CD8-positive, alpha-beta memory T cell (primary cell): Measurements from ENCODE around the gene STRBP. TPM values are rescaled to one million over a fixed set of nuclear protein-coding genes. Genes with fewer than 3 reads are reported as not detected.

Source experiments
- CTCF ChIA-PET: fragments of 350-600 bp; sonication (Branson Sonifier 250); formaldehyde crosslinking; loops from one replicate; lab custom pipeline; 2021; ENCODE audit warnings: antibody characterized with exemption; lab: Charles Lee
- POLR2A ChIA-PET: fragments of 350-600 bp; sonication (Branson Sonifier 250); formaldehyde crosslinking; loops from one replicate; lab custom pipeline; 2021; ENCODE audit warnings: antibody characterized with exemption; lab: Charles Lee
- DNase-seq, 5 donors: peaks; one replicate each; pipeline versions ENCODE4 v3.0.0 to v3.0.0-alpha.2; 2020 to 2022; ENCODE audit warnings: mixed read lengths in 1 of 5
- H3K27ac ChIP-seq: one replicate; pipeline ENCODE4 v1.7.0; 2013; ENCODE audit warnings: low read depth, mild to moderate bottlenecking, low read length, moderate library complexity
- H3K27me3 ChIP-seq: 2 replicates; pipeline ENCODE4 v1.7.0; 2013; ENCODE audit warnings: low read length, mild to moderate bottlenecking; ENCODE audit not compliant: insufficient read depth, poor library complexity, severe bottlenecking
- H3K36me3 ChIP-seq: 2 replicates; pipeline ENCODE4 v1.7.0; 2013; ENCODE audit warnings: mild to moderate bottlenecking, low read length, moderate library complexity; ENCODE audit not compliant: insufficient read depth
- H3K4me1 ChIP-seq: 2 replicates; pipeline ENCODE4 v1.7.0; 2013; ENCODE audit warnings: mild to moderate bottlenecking, low read length, moderate library complexity; ENCODE audit not compliant: insufficient read depth
- H3K4me3 ChIP-seq: 2 replicates; pipeline ENCODE4 v1.7.0; 2013; ENCODE audit warnings: mild to moderate bottlenecking, low read length
- H3K9me3 ChIP-seq: 2 replicates; pipeline ENCODE4 v1.7.0; 2013; ENCODE audit warnings: mild to moderate bottlenecking, low read length
- H3K27ac Mint-ChIP-seq, 8 donors: one replicate each; pipeline ENCODE4 v1.8.0; 2020 to 2021; ENCODE audit warnings: mixed read lengths in 8 of 8, mild to moderate bottlenecking in 6 of 8, inconsistent platforms in 3 of 8, moderate library complexity in 3 of 8
- H3K27me3 Mint-ChIP-seq, 2 donors: one replicate each; pipeline ENCODE4 v1.8.0; 2020 to 2021; ENCODE audit warnings: mixed read lengths in 2 of 2, mild to moderate bottlenecking in 1 of 2, moderate library complexity in 1 of 2
- H3K36me3 Mint-ChIP-seq, 3 donors: one replicate each; pipeline ENCODE4 v1.8.0; 2020 to 2021; ENCODE audit warnings: mixed read lengths in 3 of 3, inconsistent platforms in 1 of 3, mild to moderate bottlenecking in 1 of 3
- H3K4me1 Mint-ChIP-seq, 3 donors: one replicate each; pipeline ENCODE4 v1.8.0; 2020 to 2021; ENCODE audit warnings: mixed read lengths in 3 of 3, inconsistent platforms in 1 of 3, mild to moderate bottlenecking in 1 of 3
- H3K4me3 Mint-ChIP-seq, 7 donors: one replicate each; pipeline ENCODE4 v1.8.0; 2020 to 2021; ENCODE audit warnings: mixed read lengths in 7 of 7, mild to moderate bottlenecking in 6 of 7, moderate library complexity in 4 of 7, inconsistent platforms in 2 of 7
- H3K9me3 Mint-ChIP-seq, 5 donors: one replicate each; pipeline ENCODE4 v1.8.0; 2020 to 2022; ENCODE audit warnings: mixed read lengths in 5 of 5, mild to moderate bottlenecking in 3 of 5, moderate library complexity in 2 of 5, inconsistent platforms in 1 of 5
- polyA plus RNA-seq: library from polyadenylated mRNA; unstranded; fragments of 300-500 nt; fragmentation: Illumina TruSeq; gene quantifications from one replicate; pipeline ENCODE4 v1.2.3, GENCODE V29; 2021
- total RNA-seq, 2 experiments: library from RNA; stranded (reverse); gene quantifications; one replicate each; pipeline ENCODE4 v1.2.3, GENCODE V29; 2021

The STRBP gene
- total and polyA plus RNA-seq, 3 experiments from 2014 or later: 22.2 to 32.3 (median 31.4) TPM

DNA sequence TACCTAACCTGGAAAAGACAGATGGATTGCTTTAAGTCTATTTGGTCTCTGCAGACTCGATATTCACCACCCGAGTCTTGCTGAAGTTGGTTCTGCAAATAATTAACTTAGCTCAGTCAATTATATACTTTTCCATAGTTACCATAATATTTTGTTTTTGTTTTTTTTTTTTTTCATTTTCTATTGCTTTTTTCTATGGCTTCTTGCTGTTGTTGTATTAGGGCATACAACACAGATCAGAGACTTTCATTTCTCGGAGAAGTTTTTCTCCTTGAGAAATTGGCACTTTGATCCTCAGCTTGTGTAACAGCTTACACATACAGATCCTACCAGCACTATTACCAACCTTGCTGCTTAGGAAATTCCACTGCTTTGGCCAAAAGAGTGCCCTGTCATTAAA is 146.9 kb downstream of the STRBP start:
- H3K27me3 ChIP-seq: no peaks in the 10 kb centered on the region
- POLR2A ChIA-PET: no interaction called here
- H3K27ac ChIP-seq: no peak overlapping the region
- Mint-ChIP-seq H3K9me3 (no peaks in the 10 kb centered on the region), H3K27me3 (no peaks in the 10 kb centered on the region), H3K4me1 (no peaks in the 10 kb centered on the region), H3K27ac (no peak overlapping the region), H3K36me3 (peaks cover 4 to 44% (median 10%) of the 10 kb centered on the region in 3 donors), H3K4me3 (no peak overlapping the region)
- CTCF ChIA-PET: no interaction called here
- no peak for DNase-seq
- no peaks in the 10 kb centered on the region for H3K36me3 ChIP-seq
- no peak overlapping the region for H3K4me3 ChIP-seq
- H3K4me1 ChIP-seq: no peaks in the 10 kb centered on the region
- no peaks in the 10 kb centered on the region for H3K9me3 ChIP-seq

DNA sequence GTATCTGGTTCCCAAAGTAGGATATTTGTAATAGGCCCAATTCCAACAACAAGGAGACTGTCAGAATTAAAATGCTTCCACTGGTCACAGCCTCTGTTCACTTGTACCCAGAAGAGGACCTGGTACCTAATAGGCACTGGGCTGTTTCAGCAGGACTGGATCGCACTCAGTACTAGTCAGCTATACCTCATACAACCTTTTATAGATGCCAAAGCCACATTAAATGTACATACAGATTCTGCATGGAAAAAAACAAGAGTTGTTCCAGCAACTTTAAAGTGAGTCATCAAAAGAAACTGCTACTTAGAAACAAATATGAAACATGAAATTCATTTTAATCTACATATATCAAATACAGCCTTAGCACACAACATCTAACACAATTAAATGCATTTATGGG is 147.4 kb downstream of the STRBP start:
- Mint-ChIP-seq H3K27ac (no peak overlapping the region), H3K9me3 (no peaks in the 10 kb centered on the region), H3K4me3 (no peak overlapping the region), H3K4me1 (no peaks in the 10 kb centered on the region), H3K36me3 (peaks cover 4 to 45% (median 7%) of the 10 kb centered on the region in 3 donors), H3K27me3 (no peaks in the 10 kb centered on the region)
- no peak overlapping the region for H3K4me3 ChIP-seq
- no peak for DNase-seq
- POLR2A ChIA-PET: no interaction called here
- CTCF ChIA-PET: no interaction called here
- no peak overlapping the region for H3K27ac ChIP-seq
- no peaks in the 10 kb centered on the region for H3K4me1 ChIP-seq
- H3K27me3 ChIP-seq: no peaks in the 10 kb centered on the region
- H3K36me3 ChIP-seq: no peaks in the 10 kb centered on the region
- H3K9me3 ChIP-seq: no peaks in the 10 kb centered on the region

- no peaks in the 10 kb centered on the region for H3K27me3 ChIP-seq
- H3K9me3 ChIP-seq: no peaks in the 10 kb centered on the region
- H3K27ac Mint-ChIP-seq: no peak overlapping the region
- ChIA-PET POLR2A (no interaction called here), CTCF (no interaction called here)
- H3K9me3 Mint-ChIP-seq: no peaks in the 10 kb centered on the region
- H3K4me3 ChIP-seq: no peak overlapping the region
- no peak overlapping the region for H3K4me3 Mint-ChIP-seq
- H3K4me1 ChIP-seq: no peaks in the 10 kb centered on the region
- peaks cover 4 to 50% (median 10%) of the 10 kb centered on the region in 3 donors for H3K36me3 Mint-ChIP-seq
- no peak overlapping the region for H3K27ac ChIP-seq
- H3K27me3 Mint-ChIP-seq: no peaks in the 10 kb centered on the region
- H3K4me1 Mint-ChIP-seq: no peaks in the 10 kb centered on the region
- no peaks in the 10 kb centered on the region for H3K36me3 ChIP-seq
- no peak for DNase-seq
These were observed 148.3 kb downstream of the STRBP start for GRCh38 chr9:123120131-123120530.

- Mint-ChIP-seq H3K27me3 (no peaks in the 10 kb centered on the region), H3K4me3 (no peak overlapping the region), H3K27ac (no peak overlapping the region), H3K36me3 (peaks cover 4 to 53% (median 12%) of the 10 kb centered on the region in 3 donors), H3K9me3 (no peaks in the 10 kb centered on the region), H3K4me1 (no peaks in the 10 kb centered on the region)
- no peak for DNase-seq
- H3K4me3 ChIP-seq: no peak overlapping the region
- no peaks in the 10 kb centered on the region for H3K4me1 ChIP-seq
- ChIA-PET POLR2A (interaction anchor here (0.6 kb wide), 1 partner anchor 81 kb away, joined by 3 read pairs; no protein-coding TSS in a partner anchor), CTCF (no interaction called here)
- H3K27ac ChIP-seq: no peak overlapping the region
- no peaks in the 10 kb centered on the region for H3K27me3 ChIP-seq
- H3K9me3 ChIP-seq: no peaks in the 10 kb centered on the region
- no peaks in the 10 kb centered on the region for H3K36me3 ChIP-seq
These were observed 148.8 kb downstream of the STRBP start for GRCh38 chr9:123119566-123119965.

DNA sequence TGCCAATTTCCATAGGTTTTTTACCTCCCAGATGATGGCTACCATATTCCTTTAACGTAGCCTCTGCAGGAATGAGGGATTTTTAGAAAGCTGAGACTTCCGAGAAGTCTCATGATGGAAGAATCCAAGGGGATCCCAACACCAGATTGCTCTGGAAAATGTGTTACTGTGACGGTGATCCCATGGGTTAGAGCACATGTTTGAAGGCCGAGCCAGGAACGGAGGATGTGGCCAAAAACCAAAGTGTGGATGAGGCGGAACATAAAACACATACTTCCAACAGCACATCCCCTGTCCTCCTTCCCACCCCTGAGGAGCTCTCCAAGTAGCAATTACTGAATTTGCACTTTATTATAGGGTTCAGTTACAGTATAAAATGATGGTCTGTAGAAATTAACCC is 152.3 kb downstream of the STRBP start:
- H3K36me3 Mint-ChIP-seq: peaks cover 0 to 41% (median 8%) of the 10 kb centered on the region in 3 donors
- H3K4me1 Mint-ChIP-seq: peaks cover 10 to 14% (median 11%) of the 10 kb centered on the region in 3 donors
- peak overlapping the region in 2 of 8 donors; percentile 56 to 70 for H3K27ac Mint-ChIP-seq
- H3K9me3 Mint-ChIP-seq: no peaks in the 10 kb centered on the region
- Histone ChIP-seq H3K4me1 (peaks cover 6% of the 10 kb centered on the region), H3K36me3 (no peaks in the 10 kb centered on the region), H3K27me3 (no peaks in the 10 kb centered on the region), H3K9me3 (no peaks in the 10 kb centered on the region), H3K4me3 (no peak overlapping the region), H3K27ac (no peak overlapping the region)
- POLR2A ChIA-PET: no interaction called here
- no peak overlapping the region for H3K4me3 Mint-ChIP-seq
- H3K27me3 Mint-ChIP-seq: no peaks in the 10 kb centered on the region
- DNase-seq: no peak
- CTCF ChIA-PET: no interaction called here

GRCh38 chr9:123115146-123115913 is 153.1 kb downstream of the STRBP start:
- H3K36me3 Mint-ChIP-seq: peaks cover 0 to 40% (median 8%) of the 10 kb centered on the region in 3 donors
- CTCF ChIA-PET: no interaction called here
- no peak overlapping the region for H3K4me3 ChIP-seq
- H3K4me3 Mint-ChIP-seq: no peak overlapping the region
- H3K27me3 ChIP-seq: no peaks in the 10 kb centered on the region
- no peak for DNase-seq
- no peak overlapping the region for H3K27ac ChIP-seq
- H3K27ac Mint-ChIP-seq: peak overlapping the region in 2 of 8 donors; percentile 63 to 74
- H3K4me1 Mint-ChIP-seq: peaks cover 10 to 15% (median 11%) of the 10 kb centered on the region in 3 donors
- no peaks in the 10 kb centered on the region for H3K9me3 Mint-ChIP-seq
- peaks cover 6% of the 10 kb centered on the region for H3K4me1 ChIP-seq
- no peaks in the 10 kb centered on the region for H3K9me3 ChIP-seq
- POLR2A ChIA-PET: no interaction called here
- H3K36me3 ChIP-seq: no peaks in the 10 kb centered on the region
- H3K27me3 Mint-ChIP-seq: no peaks in the 10 kb centered on the region

GRCh38 chr9:123113185-123113584 is 155.2 kb downstream of the STRBP start:
- ChIA-PET CTCF (no interaction called here), POLR2A (no interaction called here)
- no peak overlapping the region for H3K27ac ChIP-seq

More at GRCh38 chr9:123113185-123113584, 155.2 kb downstream of the STRBP start:
- Mint-ChIP-seq H3K9me3 (no peaks in the 10 kb centered on the region), H3K36me3 (peaks cover 0 to 52% (median 8%) of the 10 kb centered on the region in 3 donors), H3K27ac (peak overlapping the region in 3 of 8 donors; percentile 22 to 68 (median 38)), H3K4me1 (peaks cover 10 to 15% (median 11%) of the 10 kb centered on the region in 3 donors), H3K4me3 (no peak overlapping the region), H3K27me3 (no peaks in the 10 kb centered on the region)
- peaks cover 6% of the 10 kb centered on the region for H3K4me1 ChIP-seq
- H3K27me3 ChIP-seq: no peaks in the 10 kb centered on the region
- no peaks in the 10 kb centered on the region for H3K36me3 ChIP-seq
- no peaks in the 10 kb centered on the region for H3K9me3 ChIP-seq
- no peak overlapping the region for H3K4me3 ChIP-seq
- DNase-seq: no peak
